Measurements from ENCODE around the gene MYO1D. TPM values are rescaled to one million over a fixed set of nuclear protein-coding genes. Genes with fewer than 3 reads are reported as not detected.
A peak's percentile ranks its signal among the peaks of the same experiment; 100 is the strongest.

The MYO1D gene
- total RNA-seq, 1 experiment from 2014 or later: 29.9 TPM

DNA sequence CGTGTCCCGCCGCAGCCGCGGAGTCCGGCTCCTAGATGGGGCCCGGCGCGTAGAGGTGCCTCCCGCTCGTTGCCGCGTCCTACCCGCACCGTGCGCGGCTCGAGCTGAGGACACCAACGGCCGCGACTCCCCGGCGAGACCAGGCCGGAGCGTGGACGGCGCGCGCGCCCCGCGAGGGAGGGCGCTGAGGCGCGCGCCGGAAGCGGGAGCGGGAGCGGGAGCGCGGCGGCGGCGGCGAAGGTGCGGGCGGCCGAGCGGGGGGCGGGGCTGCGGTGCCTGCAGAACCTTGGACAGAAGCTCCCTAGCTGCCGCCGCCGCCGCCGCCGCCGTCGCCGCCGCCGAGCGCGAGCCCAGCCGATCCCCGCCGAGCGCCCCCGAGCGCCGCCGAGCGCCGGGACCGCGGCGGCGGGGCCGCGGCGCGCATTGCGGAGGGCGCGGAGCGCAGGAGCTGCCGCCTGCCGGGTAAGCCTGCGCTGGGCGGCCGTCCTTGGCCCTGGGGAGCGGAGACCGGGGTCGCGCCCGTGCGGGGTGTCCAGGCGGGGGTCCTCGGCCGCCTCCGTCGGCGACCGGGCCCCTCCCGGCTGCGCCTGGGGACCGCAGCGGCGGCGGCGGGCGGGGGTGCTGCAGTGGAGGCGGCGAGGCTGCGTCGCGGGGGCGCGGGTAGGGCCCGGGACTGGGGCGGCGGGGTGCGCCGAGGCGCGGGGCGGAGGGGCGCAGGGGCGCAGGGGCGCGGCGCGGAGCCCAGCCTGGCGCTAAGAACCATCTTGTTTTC, 390.0 kb downstream of the MYO1D start, which contains the start of gene CDK5R1:
Gene CDK5R1 (plus strand): TSS at position 293 of the 772 bp plus-strand sequence. CDS start 628 bp downstream, outside the sequence.
- Mint-ChIP-seq H3K4me3 (peak within 1 kb of the TSS; percentile 88), H3K4me1 (peaks cover 56% of the 10 kb centered on the region), H3K27me3 (ENCODE audit: low read depth) (no peaks in the 10 kb centered on the region), H3K36me3 (peaks cover 20% of the 10 kb centered on the region), H3K9me3 (no peaks in the 10 kb centered on the region), H3K27ac (peak within 1 kb of the TSS; percentile 87)
- TF ChIP-seq TP53 (CRISPR knock-in tag; IDR thresholded peaks at IDR 0.05) (peak; percentile 84; the same call in 1 of the 2 replicates), SP1 (CRISPR knock-in tag; conservative IDR thresholded peaks at IDR 0.05) (peak; percentile 66; the same call in 1 of the 2 replicates), ZNF423 (CRISPR knock-in tag; IDR thresholded peaks at IDR 0.05) (peak; percentile 16; the same call in 1 of the 2 replicates), EMX1 (CRISPR knock-in tag; IDR thresholded peaks at IDR 0.05) (peak; percentile 74; the same call in 1 of the 2 replicates), GABPB1 (CRISPR knock-in tag; IDR thresholded peaks at IDR 0.05) (no peak), CREM (CRISPR knock-in tag; IDR thresholded peaks at IDR 0.05) (0 out of 2 replicates have a peak, but pooled peaks have one; percentile 12), ELF4 (CRISPR knock-in tag; IDR thresholded peaks at IDR 0.05; ENCODE audit: low read depth) (no peak), ZNF416 (CRISPR knock-in tag; IDR thresholded peaks at IDR 0.05) (peak; percentile 87; the same call in 1 of the 2 replicates), JUN (CRISPR knock-in tag; IDR thresholded peaks at IDR 0.05) (no peak)
- TF ChIP-seq, protein P1, sequence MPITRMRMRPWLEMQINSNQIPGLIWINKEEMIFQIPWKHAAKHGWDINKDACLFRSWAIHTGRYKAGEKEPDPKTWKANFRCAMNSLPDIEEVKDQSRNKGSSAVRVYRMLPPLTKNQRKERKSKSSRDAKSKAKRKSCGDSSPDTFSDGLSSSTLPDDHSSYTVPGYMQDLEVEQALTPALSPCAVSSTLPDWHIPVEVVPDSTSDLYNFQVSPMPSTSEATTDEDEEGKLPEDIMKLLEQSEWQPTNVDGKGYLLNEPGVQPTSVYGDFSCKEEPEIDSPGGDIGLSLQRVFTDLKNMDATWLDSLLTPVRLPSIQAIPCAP (CRISPR knock-in tag; IDR thresholded peaks at IDR 0.05): no peak
- TF ChIP-seq, protein P2, sequence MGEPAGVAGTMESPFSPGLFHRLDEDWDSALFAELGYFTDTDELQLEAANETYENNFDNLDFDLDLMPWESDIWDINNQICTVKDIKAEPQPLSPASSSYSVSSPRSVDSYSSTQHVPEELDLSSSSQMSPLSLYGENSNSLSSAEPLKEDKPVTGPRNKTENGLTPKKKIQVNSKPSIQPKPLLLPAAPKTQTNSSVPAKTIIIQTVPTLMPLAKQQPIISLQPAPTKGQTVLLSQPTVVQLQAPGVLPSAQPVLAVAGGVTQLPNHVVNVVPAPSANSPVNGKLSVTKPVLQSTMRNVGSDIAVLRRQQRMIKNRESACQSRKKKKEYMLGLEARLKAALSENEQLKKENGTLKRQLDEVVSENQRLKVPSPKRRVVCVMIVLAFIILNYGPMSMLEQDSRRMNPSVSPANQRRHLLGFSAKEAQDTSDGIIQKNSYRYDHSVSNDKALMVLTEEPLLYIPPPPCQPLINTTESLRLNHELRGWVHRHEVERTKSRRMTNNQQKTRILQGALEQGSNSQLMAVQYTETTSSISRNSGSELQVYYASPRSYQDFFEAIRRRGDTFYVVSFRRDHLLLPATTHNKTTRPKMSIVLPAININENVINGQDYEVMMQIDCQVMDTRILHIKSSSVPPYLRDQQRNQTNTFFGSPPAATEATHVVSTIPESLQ (CRISPR knock-in tag; IDR thresholded peaks at IDR 0.05): no peak
- TF ChIP-seq, protein P3, sequence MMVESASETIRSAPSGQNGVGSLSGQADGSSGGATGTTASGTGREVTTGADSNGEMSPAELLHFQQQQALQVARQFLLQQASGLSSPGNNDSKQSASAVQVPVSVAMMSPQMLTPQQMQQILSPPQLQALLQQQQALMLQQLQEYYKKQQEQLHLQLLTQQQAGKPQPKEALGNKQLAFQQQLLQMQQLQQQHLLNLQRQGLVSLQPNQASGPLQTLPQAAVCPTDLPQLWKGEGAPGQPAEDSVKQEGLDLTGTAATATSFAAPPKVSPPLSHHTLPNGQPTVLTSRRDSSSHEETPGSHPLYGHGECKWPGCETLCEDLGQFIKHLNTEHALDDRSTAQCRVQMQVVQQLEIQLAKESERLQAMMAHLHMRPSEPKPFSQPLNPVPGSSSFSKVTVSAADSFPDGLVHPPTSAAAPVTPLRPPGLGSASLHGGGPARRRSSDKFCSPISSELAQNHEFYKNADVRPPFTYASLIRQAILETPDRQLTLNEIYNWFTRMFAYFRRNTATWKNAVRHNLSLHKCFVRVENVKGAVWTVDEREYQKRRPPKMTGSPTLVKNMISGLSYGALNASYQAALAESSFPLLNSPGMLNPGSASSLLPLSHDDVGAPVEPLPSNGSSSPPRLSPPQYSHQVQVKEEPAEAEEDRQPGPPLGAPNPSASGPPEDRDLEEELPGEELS (CRISPR knock-in tag; IDR thresholded peaks at IDR 0.05): peak; percentile 62; the same call in 1 of the 2 replicates
- TF ChIP-seq, protein P4, sequence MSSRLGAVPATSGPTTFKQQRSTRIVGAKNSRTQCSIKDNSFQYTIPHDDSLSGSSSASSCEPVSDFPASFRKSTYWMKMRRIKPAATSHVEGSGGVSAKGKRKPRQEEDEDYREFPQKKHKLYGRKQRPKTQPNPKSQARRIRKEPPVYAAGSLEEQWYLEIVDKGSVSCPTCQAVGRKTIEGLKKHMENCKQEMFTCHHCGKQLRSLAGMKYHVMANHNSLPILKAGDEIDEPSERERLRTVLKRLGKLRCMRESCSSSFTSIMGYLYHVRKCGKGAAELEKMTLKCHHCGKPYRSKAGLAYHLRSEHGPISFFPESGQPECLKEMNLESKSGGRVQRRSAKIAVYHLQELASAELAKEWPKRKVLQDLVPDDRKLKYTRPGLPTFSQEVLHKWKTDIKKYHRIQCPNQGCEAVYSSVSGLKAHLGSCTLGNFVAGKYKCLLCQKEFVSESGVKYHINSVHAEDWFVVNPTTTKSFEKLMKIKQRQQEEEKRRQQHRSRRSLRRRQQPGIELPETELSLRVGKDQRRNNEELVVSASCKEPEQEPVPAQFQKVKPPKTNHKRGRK (CRISPR knock-in tag; IDR thresholded peaks at IDR 0.05; ENCODE audit: borderline replicate concordance): no peak
- TF ChIP-seq, protein P5, sequence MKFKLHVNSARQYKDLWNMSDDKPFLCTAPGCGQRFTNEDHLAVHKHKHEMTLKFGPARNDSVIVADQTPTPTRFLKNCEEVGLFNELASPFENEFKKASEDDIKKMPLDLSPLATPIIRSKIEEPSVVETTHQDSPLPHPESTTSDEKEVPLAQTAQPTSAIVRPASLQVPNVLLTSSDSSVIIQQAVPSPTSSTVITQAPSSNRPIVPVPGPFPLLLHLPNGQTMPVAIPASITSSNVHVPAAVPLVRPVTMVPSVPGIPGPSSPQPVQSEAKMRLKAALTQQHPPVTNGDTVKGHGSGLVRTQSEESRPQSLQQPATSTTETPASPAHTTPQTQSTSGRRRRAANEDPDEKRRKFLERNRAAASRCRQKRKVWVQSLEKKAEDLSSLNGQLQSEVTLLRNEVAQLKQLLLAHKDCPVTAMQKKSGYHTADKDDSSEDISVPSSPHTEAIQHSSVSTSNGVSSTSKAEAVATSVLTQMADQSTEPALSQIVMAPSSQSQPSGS (CRISPR knock-in tag; IDR thresholded peaks at IDR 0.05; ENCODE audit: borderline replicate concordance, low read depth): no peak
- ChIA-PET POLR2A (interaction anchor here (0.9 to 1.8 kb wide), 4 partner anchors 18 to 42 kb away, joined by 3 to 8 read pairs (median 6); partner anchors contain the start of gene PSMD11), CTCF (interaction anchor here (0.6 to 4.0 kb wide), 15 partner anchors 11 to 423 kb away, joined by 3 to 18 read pairs (median 4); partner anchors contain the start of gene PSMD11)
- ATAC-seq (peak; percentile 59), DNase-seq (ENCODE audit: low spot score) (peak; percentile 77)

DNA sequence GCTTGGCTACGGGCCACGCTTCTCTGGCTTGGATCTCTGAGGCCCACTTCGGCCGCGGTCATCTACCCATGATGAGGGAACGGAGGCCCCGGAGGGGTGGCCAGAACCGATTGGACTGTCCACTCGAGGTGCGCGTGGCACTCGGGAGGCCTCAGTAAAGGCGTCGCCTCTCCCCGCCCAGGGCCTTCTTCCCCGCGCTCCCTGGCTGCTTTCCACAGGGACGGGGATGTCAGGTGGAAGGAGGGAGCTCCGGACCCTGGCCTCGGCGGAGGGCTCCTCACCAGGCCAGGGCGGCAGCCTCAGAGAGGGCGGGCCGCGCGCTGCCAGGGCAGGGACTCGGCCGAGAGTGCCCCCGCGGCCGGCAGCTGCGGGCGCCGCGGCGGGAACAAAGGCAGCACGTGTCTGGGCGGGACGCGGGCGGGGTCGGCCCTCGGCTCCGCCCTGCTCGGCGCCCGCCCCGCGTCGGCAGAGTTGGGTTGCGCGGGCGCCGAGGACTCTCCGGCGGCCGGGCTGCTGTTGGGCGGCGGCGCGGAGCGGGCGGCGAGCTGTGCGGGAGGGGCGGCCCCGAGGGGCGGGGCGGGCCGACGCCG, 390.7 kb downstream of the MYO1D start:
- H3K27ac Mint-ChIP-seq: peak overlapping the region; percentile 33; the same call in 1 of the 2 replicates
- H3K4me3 Mint-ChIP-seq: peak overlapping the region; percentile 58
- no peaks in the 10 kb centered on the region for H3K27me3 Mint-ChIP-seq (ENCODE audit: low read depth)
- peak; percentile 71 for DNase-seq (ENCODE audit: low spot score)
- peak; percentile 73 for ATAC-seq
- H3K4me1 Mint-ChIP-seq: peaks cover 56% of the 10 kb centered on the region
- no peaks in the 10 kb centered on the region for H3K9me3 Mint-ChIP-seq
- POLR2A ChIA-PET: interaction anchor here (1.1 to 1.6 kb wide), 2 partner anchors 17 to 41 kb away, joined by 4 to 8 read pairs; partner anchors contain the start of gene PSMD11
- peaks cover 25% of the 10 kb centered on the region for H3K36me3 Mint-ChIP-seq
- CTCF ChIA-PET: interaction anchor here (0.8 to 4.0 kb wide), 9 partner anchors 24 to 173 kb away, joined by 3 to 18 read pairs (median 5); partner anchors contain the start of gene PSMD11
- TF ChIP-seq ZBTB21 (CRISPR knock-in tag; IDR thresholded peaks at IDR 0.05; ENCODE audit: borderline replicate concordance): 0 out of 2 replicates have a peak, but pooled peaks have one; percentile 21
- TF ChIP-seq GABPB1 (CRISPR knock-in tag; IDR thresholded peaks at IDR 0.05): 0 out of 2 replicates have a peak, but pooled peaks have one; percentile 27
- TF ChIP-seq FOXK1 (CRISPR knock-in tag; IDR thresholded peaks at IDR 0.05): peak; percentile 82
- no peak; the same call in 1 of the 2 replicates for TF ChIP-seq CBFB (CRISPR knock-in tag; IDR thresholded peaks at IDR 0.05; ENCODE audit: low read depth)
- peak; percentile 44; the same call in 1 of the 2 replicates for TF ChIP-seq RELA (CRISPR knock-in tag; IDR thresholded peaks at IDR 0.05; ENCODE audit: borderline replicate concordance)
- TF ChIP-seq, protein P6, sequence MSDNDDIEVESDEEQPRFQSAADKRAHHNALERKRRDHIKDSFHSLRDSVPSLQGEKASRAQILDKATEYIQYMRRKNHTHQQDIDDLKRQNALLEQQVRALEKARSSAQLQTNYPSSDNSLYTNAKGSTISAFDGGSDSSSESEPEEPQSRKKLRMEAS (CRISPR knock-in tag; IDR thresholded peaks at IDR 0.05): peak; percentile 84; the same call in 1 of the 2 replicates
- TF ChIP-seq, protein P7, sequence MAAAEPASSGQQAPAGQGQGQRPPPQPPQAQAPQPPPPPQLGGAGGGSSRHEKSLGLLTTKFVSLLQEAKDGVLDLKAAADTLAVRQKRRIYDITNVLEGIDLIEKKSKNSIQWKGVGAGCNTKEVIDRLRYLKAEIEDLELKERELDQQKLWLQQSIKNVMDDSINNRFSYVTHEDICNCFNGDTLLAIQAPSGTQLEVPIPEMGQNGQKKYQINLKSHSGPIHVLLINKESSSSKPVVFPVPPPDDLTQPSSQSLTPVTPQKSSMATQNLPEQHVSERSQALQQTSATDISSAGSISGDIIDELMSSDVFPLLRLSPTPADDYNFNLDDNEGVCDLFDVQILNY (CRISPR knock-in tag; IDR thresholded peaks at IDR 0.05): peak; percentile 97
- TF ChIP-seq, protein P8, sequence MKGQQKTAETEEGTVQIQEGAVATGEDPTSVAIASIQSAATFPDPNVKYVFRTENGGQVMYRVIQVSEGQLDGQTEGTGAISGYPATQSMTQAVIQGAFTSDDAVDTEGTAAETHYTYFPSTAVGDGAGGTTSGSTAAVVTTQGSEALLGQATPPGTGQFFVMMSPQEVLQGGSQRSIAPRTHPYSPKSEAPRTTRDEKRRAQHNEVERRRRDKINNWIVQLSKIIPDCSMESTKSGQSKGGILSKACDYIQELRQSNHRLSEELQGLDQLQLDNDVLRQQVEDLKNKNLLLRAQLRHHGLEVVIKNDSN (CRISPR knock-in tag; IDR thresholded peaks at IDR 0.05): peak; percentile 62
- no peak for TF ChIP-seq EMX1 (CRISPR knock-in tag; IDR thresholded peaks at IDR 0.05)
- TF ChIP-seq NR1H2 (CRISPR knock-in tag; IDR thresholded peaks at IDR 0.05): no peak
